Measurements from ENCODE around the gene TBC1D10A. TPM values are rescaled to one million over a fixed set of nuclear protein-coding genes. Genes with fewer than 3 reads are reported as not detected.

The TBC1D10A gene
- total and polyA plus RNA-seq, 2 experiments from 2014 or later, result 3.3 to 8.8 TPM

- no peaks in the 10 kb centered on the region for H3K36me3 ChIP-seq (ENCODE audit: insufficient read depth)
- H3F3A ChIP-seq (replicated peaks; ENCODE audit: low read depth), result peaks cover 11% of the 10 kb centered on the region
- H3K4me3 Mint-ChIP-seq, result no peak overlapping the region
- H4K20me1 ChIP-seq (replicated peaks; ENCODE audit: insufficient read depth), result no peaks in the 10 kb centered on the region; the same call in 1 of the 2 replicates
- H3K4me2 ChIP-seq, result no peak overlapping the region
- DNase-seq (ENCODE audit: low spot score), result no peak
- H3K4me3 ChIP-seq, result no peak overlapping the region
- H2AFZ ChIP-seq, result no peak overlapping the region
- peaks cover 7% of the 10 kb centered on the region; the same call in 1 of the 2 replicates for H3K27me3 ChIP-seq (ENCODE audit: insufficient read depth)
- H3K4me1 ChIP-seq (ENCODE audit: insufficient read depth), result peaks cover 14% of the 10 kb centered on the region; the same call in 1 of the 2 replicates
- TF ChIP-seq CTCF (conservative IDR thresholded peaks at IDR 0.05; ENCODE audit: low read depth in 2 of 2) (no peak), EZH2phosphoT487 (IDR thresholded peaks at IDR 0.05; ENCODE audit: unreplicated experiment) (no peak), CREB1 (CRISPR knock-in tag; IDR thresholded peaks at IDR 0.05; ENCODE audit: low read depth) (no peak), EZH2 (IDR thresholded peaks at IDR 0.05; ENCODE audit: low read depth, unreplicated experiment) (no peak), ETS1 (IDR thresholded peaks at IDR 0.05) (no peak), POLR2AphosphoS5 (IDR thresholded peaks at IDR 0.05; ENCODE audit: low read depth) (no peak), REST (IDR thresholded peaks at IDR 0.05; ENCODE audit: unreplicated experiment) (no peak), ZNF462 (CRISPR knock-in tag; IDR thresholded peaks at IDR 0.05) (no peak), NANOG (IDR thresholded peaks at IDR 0.05; ENCODE audit: borderline replicate concordance) (no peak)
- H3K27me3 Mint-ChIP-seq (ENCODE audit: insufficient read depth, low read depth, poor library complexity), result peaks cover 24% of the 10 kb centered on the region
- no peak overlapping the region for H3K27ac Mint-ChIP-seq
- H3K36me3 Mint-ChIP-seq (ENCODE audit: low read depth), result no peaks in the 10 kb centered on the region
- peaks cover 14% of the 10 kb centered on the region; the same call in 2 of the 3 replicates for H3K4me1 Mint-ChIP-seq
- no peaks in the 10 kb centered on the region for H3K79me2 ChIP-seq (replicated peaks; ENCODE audit: insufficient read depth)
- ATAC-seq, result no peak
- no peaks in the 10 kb centered on the region for H3K9me3 Mint-ChIP-seq
- no peaks in the 10 kb centered on the region for H3K9me2 ChIP-seq (ENCODE audit: insufficient read depth)
- no peak overlapping the region for H3K27ac ChIP-seq (ENCODE audit: low read depth)
These were observed 40.9 kb downstream of the TBC1D10A start for GRCh38 chr22:30285846-30286200.
